HG02623 (cell line): Measurements from ENCODE around the gene C3orf20.
"Not testable (repeated sequence)": the region's sequence is repeated elsewhere in the genome, so short reads cannot be mapped to it uniquely, and the experiment has no call there.

Experiments
- ATAC-seq: cut with Tn5 transposase; IDR thresholded peaks from one replicate; pipeline ENCODE4 v1.9.1; 2021; ENCODE audit warnings: moderate library complexity; ENCODE audit not compliant: unreplicated experiment

C3orf20 gene

GRCh38 chr3:14793858-14794234, 118.9 kb downstream of the C3orf20 start:
- no peak for ATAC-seq

DNA sequence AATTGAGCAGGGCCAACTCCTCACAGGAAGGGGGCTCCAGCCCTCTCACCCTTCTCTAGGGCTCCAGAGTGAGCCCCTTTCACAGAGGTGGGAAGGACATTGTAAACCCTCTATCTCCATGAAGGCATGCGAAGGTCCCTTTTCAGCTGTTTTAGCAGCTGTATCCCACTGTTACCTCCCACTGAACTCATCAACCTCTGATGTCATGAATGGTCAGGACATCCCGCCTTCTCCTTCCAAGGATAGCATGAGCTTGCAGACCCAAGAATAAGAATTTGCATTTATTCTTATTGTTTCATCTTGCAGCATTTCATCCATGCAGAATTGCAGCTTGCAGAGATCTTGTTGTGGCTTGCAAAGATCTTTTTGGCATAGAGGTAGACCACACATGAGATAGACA, 119.5 kb downstream of the C3orf20 start:
- ATAC-seq = no peak

GRCh38 chr3:14795996-14796395, 121.1 kb downstream of the C3orf20 start:
- ATAC-seq = no peak

DNA sequence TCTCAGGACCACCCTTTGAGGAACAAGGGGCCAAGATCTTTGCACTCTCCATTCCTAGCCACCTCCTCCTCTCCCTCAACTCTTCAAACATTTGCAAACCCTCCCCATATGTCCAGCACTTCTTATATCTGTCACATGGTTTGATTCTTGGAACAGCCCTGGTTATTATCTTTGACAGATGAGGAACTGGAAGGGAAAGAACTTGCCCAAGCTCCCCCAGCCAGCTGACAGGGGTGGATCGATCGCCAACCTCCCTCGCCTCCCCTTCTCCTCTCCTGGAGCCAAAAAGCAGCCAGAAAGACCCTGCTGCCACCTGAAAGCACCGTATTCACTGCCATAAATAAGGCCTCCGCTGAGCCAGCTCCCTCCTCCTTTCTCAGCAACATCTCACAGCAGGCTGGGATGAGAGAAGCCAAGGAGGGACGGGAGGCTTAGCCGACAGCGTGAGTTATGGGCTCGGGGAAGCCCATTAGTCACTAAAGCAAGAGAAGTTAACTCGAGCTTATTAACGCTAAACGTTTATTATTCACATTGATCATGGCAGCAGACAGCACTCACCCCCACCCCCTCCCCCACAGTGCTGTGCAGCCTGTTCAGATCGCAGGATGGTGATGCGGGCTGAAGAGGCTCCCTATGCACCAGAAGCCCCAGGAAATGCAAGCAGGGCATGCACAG, 121.6 kb downstream of the C3orf20 start:
- no peak for ATAC-seq

DNA sequence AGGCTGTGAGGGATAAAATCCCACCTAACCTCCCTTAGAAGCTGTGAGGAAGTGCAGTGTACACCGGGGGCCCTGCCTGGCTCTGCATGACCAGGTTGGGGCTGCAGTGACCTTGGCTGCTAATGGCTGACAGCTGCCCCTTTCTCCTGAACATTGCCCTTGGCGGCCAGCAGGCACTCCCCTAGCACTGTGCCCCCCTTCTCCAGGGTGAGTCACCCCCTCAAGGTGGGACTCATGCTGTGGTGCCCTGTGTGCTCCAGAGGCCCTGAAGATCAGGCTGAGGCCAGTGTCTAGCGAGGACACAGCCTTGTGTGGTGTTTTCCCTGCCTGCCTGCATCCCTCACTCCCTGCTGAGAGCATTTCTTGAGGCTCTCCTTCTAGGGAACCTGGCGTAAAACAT, 122.8 kb downstream of the C3orf20 start:
- no peak for ATAC-seq

GRCh38 chr3:14798231-14798630, 123.3 kb downstream of the C3orf20 start:
- ATAC-seq = no peak

DNA sequence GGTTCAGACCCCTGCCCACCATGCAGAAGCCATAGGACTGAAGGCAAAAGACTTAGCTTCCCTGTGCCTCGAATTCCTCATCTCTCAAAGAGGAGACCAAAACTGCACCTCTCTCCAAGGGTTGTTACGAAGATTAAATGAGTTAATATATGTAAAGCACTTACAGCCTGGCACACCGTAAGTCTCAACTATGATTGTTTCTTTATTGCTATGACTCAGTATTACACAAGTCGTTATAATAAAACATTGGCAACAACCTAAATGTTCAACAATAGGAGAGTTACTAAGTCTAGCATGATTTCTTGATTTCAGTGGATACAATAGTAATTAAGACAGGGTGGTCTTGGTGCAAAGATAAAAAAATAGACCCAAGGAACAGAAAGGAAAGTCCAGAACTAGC, 124.2 kb downstream of the C3orf20 start:
- no peak for ATAC-seq

DNA sequence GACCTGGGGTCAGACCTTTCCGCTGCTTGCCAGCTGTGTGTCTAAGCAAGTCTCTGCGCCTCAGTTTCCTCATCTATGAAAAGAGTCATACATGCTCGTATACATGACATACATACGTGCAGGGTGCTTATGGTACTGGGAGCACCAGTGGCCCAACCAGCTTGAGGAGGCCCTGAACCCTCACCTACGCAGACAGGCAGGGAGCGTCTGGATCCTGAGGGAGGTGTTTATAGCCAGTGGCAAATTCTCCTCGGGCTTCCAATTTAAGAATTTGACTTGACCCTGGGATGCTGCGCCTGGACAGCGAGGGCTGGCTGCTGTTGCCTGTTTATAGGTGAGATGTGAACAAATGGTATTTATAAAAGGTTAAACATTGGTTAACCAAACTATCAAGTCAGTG, 126.1 kb downstream of the C3orf20 start:
- ATAC-seq = no peak

GRCh38 chr3:14801668-14802380, 126.9 kb downstream of the C3orf20 start:
- ATAC-seq = no peak

GRCh38 chr3:14802381-14802731, 127.4 kb downstream of the C3orf20 start:
- ATAC-seq = no peak

DNA sequence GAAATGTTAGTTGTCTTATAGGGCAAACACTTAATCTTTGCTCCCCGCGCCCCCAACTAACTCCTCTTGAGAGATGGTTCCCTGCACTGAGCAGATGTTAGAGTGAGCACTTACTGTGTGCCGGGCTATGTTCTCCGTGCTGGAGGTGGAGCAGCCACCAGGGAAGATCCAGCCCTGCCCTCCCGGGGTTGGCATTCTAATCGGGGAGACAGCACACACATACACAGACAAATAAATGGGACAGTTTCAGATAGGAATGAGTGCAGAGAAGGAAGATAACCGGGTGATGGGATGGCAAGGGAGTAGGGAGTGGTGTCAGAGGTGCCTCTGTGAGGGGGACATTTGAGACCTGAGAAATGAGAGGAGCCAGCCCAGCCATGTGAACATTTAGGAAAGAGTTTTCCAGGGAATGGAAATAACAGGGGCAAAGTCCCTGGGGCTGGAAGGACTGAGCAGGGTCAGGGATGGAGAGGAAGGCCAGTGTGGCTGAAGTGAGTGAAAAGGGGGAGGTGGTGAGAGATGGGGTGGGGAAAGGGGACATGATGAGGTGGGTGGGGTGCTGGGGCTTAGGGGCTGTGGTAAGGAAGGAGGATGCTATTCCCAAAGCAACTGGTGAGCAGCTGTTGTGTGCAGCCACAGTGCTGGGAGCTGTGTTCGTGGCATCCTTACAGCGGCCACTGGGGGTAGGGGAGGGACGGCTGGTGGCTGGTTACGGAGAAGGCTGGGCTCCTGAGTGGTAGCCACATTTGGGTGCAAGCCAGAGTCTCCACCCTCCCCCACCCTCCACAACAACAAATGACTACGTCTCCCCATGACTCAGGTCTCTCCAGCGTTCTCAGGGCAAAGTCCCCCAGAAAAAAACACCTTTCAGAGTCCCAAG, 128.4 kb downstream of the C3orf20 start:
- ATAC-seq = no peak

GRCh38 chr3:14803981-14804834, 129.3 kb downstream of the C3orf20 start:
- ATAC-seq = no peak

- ATAC-seq = no peak
Observed at GRCh38 chr3:14804835-14805780, 130.2 kb downstream of the C3orf20 start.

GRCh38 chr3:14805961-14806537, 131.1 kb downstream of the C3orf20 start:
- no peak for ATAC-seq

DNA sequence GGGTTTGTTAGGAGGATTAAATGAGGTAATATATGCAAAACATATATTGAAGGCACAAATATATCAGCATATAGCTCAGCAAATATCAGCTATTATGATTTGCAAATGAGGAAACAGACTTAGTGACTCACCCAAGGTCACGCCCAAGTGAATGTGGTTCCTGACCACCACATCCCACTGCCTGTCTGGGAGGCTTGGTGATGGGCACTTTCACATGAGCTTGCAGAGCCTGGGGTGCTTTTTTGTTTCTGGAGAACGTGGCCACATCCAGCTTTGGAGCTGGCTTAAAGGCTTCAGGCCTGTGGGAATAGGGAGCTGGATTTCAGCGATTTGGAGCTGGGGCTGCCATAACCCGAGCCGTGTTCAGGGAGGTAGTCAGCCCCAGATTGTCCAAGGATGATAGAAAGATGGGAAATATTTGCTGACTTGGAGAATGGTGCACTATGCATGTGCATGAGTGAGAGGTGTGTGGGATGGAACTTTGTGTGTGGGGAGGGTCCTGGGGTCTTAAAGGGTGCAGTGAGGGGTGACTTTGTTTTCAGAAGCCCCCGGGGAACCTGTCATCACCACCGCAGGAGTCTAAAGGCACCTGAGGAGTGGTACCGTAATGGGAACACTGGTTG, 131.8 kb downstream of the C3orf20 start:
- no peak for ATAC-seq

- no peak for ATAC-seq
Observed at GRCh38 chr3:14808025-14808424, 133.1 kb downstream of the C3orf20 start.

DNA sequence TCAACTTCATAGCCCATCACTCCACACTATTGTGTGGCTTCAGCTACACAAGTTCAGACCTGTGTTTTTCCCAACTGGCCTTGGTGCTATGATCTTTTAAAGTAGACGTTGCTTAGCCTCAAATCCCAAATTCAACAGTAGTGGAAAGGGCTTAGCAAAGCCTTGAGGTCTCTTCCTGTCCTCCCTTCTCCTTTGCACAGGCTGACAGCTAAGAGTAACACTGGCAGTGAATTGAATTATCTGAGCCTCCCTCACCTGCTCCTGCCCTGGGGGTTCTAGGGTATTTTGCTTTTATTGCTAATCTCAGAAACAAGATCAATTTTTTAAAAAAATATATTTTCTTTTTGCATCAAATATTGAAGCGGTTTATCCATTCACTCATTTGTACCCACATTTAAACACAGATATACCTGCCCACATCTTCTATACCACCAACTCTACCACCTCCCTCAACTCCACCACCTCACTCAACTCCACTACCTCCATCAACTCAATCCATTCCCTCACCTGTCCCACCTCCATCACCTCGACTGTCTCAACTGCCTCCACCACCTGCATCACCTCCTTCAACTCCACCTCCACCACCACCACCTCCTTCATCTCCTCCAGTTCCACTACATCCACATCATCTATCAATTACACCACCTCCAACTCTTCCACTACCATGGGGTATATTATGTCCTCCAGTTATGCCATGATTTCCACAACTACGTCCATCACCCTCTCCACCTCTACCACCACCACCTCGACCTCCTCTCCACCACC, 133.7 kb downstream of the C3orf20 start:
- no peak for ATAC-seq

- ATAC-seq = not testable (repeated sequence)
Observed at GRCh38 chr3:14809611-14810010, 134.7 kb downstream of the C3orf20 start.
